BJ (cell line): ENCODE results near the gene CTDSP2. TPM values are rescaled to one million over a fixed set of nuclear protein-coding genes. Genes with fewer than 3 reads are reported as not detected.
"Not testable (repeated sequence)": the region's sequence is repeated elsewhere in the genome, so short reads cannot be mapped to it uniquely, and the experiment has no call there.

Experiments
- CTCF ChIA-PET: fragments of 350-600 bp; formaldehyde crosslinking; extraction: SDS; loops from one replicate; lab custom pipeline; 2021; ENCODE audit warnings: antibody characterized with exemption, inconsistent platforms; lab: Yijun Ruan, JAX
- POLR2A ChIA-PET: fragments of 300-600 bp; sonication (Branson Sonifier 250); formaldehyde crosslinking; extraction: SDS; loops from one replicate; lab custom pipeline; 2021; ENCODE audit warnings: antibody characterized with exemption; lab: Charles Lee
- DNase-seq: peaks from one replicate; pipeline ENCODE4 v3.0.0-alpha.2; 2011; ENCODE audit warnings: low read depth
- H3K27me3 ChIP-seq: 2 replicates; pipeline ENCODE4 v1.6.0; 2011; ENCODE audit warnings: low read length; ENCODE audit not compliant: control insufficient read depth, insufficient read depth
- H3K36me3 ChIP-seq: 2 replicates; pipeline ENCODE4 v1.5.1; 2011; ENCODE audit warnings: low read length; ENCODE audit not compliant: control insufficient read depth, insufficient read depth
- H3K4me3 ChIP-seq: 2 replicates; pipeline ENCODE4 v1.5.1; 2011; ENCODE audit warnings: low read depth, mild to moderate bottlenecking, control low read depth, low read length
- polyA plus RNA-seq: library from polyadenylated mRNA; depleted of rRNA; stranded (reverse); fragments of >200 nt; gene quantifications from 2 replicates; pipeline ENCODE4 v1.2.3, GENCODE V29; 2011
- TF ChIP-seq, protein P1 (sequence below): IDR thresholded peaks from 2 replicates; pipeline ENCODE4 v1.5.1; 2011; ENCODE audit warnings: low read depth, mild to moderate bottlenecking, control low read depth, inconsistent platforms, low read length, moderate library complexity; ENCODE audit not compliant: insufficient read depth

The CTDSP2 gene
- polyA plus RNA-seq, 1 experiment: 284 TPM

DNA sequence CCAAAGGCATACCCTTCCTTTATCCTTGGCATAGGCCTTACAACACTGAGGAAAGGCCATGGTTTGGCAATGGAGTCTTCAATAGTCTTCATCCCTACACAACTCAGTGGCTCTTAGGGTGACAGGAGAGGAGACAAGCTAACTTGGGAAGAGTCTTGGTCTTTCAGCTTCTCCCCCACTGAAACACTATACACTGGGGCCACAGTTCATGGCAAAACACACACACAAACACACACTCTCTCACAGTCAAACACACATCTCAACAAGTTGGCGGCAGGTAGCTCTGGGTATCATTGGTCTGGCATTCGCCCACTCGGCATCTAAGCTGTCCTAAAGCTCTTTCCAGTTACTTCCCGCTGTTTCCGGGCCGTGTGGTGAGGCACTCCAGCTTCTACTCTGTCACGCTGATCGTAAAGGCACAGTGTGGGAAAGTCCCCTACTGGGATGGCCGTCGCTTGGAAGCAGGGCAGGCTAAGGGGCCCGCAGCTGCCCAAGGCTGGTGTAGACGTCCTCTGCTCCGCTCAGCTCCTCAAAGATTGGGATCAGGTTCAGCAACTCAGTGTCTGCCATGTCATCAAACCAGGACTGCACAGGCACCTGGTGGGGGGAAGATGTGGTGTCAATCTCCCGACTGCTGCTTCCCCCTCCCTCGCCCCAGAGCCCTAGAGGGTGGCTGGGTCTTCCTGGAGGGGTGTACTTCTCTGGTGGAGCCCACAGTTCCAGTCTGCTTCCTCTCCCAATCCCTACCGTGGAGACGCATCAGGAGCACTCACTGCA lies 23.2 kb downstream of the CTDSP2 start:
- no peak for DNase-seq
- Histone ChIP-seq H3K4me3 (no peak overlapping the region), H3K27me3 (no peaks in the 10 kb centered on the region), H3K36me3 (peaks cover 70% of the 10 kb centered on the region)
- ChIA-PET CTCF (interaction anchor here (1.0 to 2.8 kb wide), 5 partner anchors 9 to 83 kb away, joined by 4 to 8 read pairs (median 5); no protein-coding TSS in a partner anchor), POLR2A (no interaction called here)
- TF ChIP-seq, protein P1, sequence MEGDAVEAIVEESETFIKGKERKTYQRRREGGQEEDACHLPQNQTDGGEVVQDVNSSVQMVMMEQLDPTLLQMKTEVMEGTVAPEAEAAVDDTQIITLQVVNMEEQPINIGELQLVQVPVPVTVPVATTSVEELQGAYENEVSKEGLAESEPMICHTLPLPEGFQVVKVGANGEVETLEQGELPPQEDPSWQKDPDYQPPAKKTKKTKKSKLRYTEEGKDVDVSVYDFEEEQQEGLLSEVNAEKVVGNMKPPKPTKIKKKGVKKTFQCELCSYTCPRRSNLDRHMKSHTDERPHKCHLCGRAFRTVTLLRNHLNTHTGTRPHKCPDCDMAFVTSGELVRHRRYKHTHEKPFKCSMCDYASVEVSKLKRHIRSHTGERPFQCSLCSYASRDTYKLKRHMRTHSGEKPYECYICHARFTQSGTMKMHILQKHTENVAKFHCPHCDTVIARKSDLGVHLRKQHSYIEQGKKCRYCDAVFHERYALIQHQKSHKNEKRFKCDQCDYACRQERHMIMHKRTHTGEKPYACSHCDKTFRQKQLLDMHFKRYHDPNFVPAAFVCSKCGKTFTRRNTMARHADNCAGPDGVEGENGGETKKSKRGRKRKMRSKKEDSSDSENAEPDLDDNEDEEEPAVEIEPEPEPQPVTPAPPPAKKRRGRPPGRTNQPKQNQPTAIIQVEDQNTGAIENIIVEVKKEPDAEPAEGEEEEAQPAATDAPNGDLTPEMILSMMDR: no peak

DNA sequence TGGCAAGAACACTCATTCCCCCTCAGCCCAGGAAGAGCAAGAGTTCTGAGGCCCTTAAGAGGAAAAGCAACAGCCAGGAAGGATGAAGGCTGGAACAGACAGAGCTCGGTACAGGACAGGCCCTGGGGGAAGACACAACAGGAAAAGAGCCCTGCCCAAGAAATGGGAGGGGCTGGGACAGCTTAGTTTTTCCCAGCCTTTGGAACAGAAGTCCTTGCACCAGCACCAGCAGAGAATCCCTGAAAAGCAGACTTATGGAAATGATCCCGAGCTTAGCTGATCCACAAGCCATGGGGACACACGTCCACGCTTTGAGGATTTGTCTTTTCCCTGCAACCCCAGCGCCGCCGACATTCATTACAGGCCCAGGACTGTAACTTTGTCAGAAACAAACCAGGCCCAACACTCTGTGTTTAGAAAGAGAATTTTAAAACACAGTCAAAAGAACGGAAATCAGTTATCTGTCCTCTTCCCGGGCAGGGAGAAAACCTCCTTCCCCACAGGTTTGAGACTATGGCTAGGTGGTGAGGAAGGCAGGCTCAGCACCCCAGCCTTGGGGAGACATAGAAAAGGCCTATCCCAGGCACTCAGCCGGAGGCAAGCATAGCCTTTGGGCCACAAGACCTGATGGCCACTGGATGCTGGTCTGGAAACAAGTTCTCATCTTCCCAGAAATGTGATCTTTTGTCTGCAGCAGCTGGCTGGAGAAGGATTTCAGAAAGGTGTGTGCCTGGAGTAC lies 24.0 kb downstream of the CTDSP2 start:
- Histone ChIP-seq H3K27me3 (no peaks in the 10 kb centered on the region), H3K4me3 (no peak overlapping the region), H3K36me3 (peaks cover 68% of the 10 kb centered on the region)
- POLR2A ChIA-PET: no interaction called here
- TF ChIP-seq, protein P1: no peak
- CTCF ChIA-PET: interaction anchor here (1.0 to 2.8 kb wide), 6 partner anchors 10 to 83 kb away, joined by 4 to 8 read pairs (median 5); no protein-coding TSS in a partner anchor
- no peak for DNase-seq

DNA sequence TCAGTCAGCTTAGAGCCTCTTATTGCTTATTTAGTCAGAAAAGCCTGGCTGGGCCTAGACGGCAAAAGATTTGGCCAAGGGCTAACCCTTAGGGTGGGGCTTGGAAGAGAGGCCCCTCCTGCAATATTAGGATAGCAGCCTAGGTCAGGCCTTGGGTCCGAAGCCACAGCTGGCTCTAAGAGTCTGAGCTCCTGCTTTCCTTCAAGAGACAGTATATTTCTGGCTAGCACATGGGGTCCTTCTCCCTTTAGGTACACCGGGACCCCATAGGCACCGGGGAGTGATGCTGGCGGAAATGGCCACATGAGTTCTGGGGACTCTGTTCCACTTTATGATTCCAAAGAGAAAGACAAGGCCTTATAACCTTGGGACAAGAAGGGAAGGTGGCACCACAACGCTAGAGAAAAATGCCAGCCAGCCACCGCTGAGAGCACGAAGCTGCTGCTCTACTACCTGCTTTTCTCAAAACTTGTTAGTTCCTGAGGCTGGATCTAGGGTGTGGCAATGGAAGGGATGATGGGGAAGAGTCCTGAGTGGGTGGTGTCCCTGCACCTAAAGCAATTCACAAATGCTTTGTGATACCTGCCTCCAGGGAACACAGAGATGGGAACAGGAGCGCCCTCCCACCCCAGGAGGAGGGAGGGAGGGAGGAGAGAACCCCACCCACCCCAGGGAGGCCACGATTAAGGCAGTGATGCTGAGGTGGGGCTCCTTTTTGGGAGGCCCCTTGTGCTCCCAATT lies 24.9 kb downstream of the CTDSP2 start:
- CTCF ChIA-PET: interaction anchor here (1.2 to 2.8 kb wide), 4 partner anchors 11 to 84 kb away, joined by 3 to 8 read pairs (median 5); no protein-coding TSS in a partner anchor
- no peak for DNase-seq
- Histone ChIP-seq H3K36me3 (peaks cover 61% of the 10 kb centered on the region), H3K27me3 (no peaks in the 10 kb centered on the region), H3K4me3 (no peak overlapping the region)
- TF ChIP-seq, protein P1: no peak
- POLR2A ChIA-PET: no interaction called here

DNA sequence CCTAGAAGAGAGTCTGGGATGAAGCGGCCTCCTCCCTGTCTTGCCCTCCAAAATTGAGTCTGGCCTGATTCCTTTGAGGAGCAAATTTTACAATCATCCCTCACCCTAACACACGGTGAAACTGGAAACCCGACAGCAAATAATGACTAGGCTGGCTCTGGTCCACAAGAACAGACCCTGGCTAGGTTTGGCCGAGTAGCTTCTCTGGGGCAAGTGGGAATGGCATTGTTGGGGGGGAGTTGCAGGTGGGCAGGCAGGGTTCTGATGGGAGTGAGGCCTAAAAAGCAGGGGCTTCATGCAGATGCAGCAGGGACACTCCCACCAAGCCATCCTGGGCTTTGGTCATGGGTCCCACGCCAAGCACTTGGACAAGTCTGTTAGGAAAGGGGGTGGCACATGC lies 25.5 kb downstream of the CTDSP2 start:
- POLR2A ChIA-PET, DNase-seq, H3K4me3 ChIP-seq, H3K27me3 ChIP-seq: not testable (repeated sequence)
- CTCF ChIA-PET: interaction anchor here (0.8 to 2.4 kb wide), 4 partner anchors 11 to 85 kb away, joined by 3 to 5 read pairs (median 4); no protein-coding TSS in a partner anchor
- peaks cover 54% of the 10 kb centered on the region for H3K36me3 ChIP-seq

DNA sequence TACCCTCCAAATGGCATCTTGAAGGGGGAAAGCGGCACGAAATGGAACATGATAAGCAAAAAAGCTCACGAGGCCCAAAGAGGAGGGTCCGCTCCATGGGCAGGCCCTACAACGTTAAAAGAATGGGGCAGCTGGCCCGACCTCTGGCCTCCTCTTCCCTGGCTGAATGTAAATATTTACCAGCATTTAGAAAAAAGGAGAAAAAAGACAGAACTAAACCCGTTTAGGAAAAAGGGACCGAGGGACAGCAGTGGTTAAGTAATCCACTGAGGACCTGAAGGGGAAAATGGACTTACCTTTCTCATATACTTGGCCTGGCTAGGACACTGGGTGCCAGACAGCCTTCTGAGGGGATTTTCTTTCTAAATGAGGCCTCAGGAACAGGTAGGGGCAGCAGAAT lies 26.4 kb downstream of the CTDSP2 start:
- POLR2A ChIA-PET, DNase-seq, H3K27me3 ChIP-seq, H3K4me3 ChIP-seq: not testable (repeated sequence)
- CTCF ChIA-PET: interaction anchor here (2.4 kb wide), 1 partner anchor 85 kb away, joined by 10 read pairs; no protein-coding TSS in a partner anchor
- peaks cover 52% of the 10 kb centered on the region for H3K36me3 ChIP-seq

DNA sequence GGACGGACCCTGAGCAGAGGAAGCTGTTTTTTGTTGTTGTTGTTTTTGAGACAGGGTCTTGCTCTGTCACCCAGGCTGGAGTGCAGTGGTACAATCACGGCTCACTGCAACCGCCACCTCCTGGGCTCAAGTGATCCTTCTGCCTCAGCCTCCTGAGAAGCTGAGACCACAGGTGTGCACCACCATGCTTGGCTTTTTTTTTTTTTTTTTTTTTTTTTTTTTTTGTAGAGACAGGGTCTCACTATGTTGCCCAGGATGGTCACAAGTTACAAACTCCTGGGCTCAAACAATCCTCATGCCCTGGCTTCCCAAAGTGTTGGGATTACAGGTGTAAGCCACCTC lies 28.6 kb downstream of the CTDSP2 start:
- POLR2A ChIA-PET: interaction anchor here (0.7 kb wide), 1 partner anchor 117 kb away, joined by 3 read pairs; no protein-coding TSS in a partner anchor
- CTCF ChIA-PET: interaction anchor here (0.9 to 8.5 kb wide), 11 partner anchors 8 to 93 kb away, joined by 3 to 56 read pairs (median 3); no protein-coding TSS in a partner anchor
- H3K36me3 ChIP-seq: peaks cover 33% of the 10 kb centered on the region
- H3K27me3 ChIP-seq, H3K4me3 ChIP-seq, DNase-seq: not testable (repeated sequence)
